ENCODE results near the gene OBSCN.

Gene OBSCN

DNA sequence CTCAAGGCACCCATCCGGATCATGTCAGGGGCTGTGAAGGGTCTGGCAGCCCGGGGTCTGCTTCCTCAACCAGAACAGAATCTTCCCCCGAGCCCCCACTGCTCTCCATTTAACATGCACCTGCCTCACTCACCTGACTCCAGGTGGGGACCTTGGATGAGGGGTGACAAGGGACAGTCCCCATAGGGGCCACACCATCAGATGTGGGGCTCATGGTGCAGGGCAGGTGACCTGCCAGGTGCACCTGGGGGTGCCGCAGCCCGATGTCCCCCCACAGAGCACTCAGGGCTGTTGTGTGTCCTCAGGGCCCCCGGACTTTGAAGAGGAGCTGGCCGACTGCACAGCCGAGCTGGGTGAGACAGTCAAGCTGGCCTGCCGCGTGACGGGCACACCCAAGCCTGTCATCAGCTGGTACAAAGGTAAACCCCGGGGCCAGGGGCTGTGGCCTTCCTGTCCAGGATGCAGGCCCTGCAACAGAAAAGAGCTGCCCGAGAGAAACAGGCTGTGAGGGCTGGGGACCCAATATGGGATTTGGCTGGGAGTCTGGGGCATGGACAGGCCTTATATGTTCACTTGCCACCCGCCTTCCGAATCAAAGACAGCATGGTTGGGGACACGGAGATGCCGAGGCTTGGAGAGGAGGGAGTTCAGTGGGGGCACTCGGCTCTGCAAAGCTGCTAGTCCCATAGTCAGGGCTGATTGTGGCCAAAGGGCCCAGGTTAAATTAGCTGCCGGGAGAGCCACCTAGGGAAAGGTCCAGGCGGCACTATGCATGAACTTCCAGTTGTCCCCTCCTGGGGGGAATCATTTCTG lies 134.2 kb downstream of the OBSCN start:
- no peak for DNase-seq (ENCODE audit: low read depth in 2 of 2)

DNA sequence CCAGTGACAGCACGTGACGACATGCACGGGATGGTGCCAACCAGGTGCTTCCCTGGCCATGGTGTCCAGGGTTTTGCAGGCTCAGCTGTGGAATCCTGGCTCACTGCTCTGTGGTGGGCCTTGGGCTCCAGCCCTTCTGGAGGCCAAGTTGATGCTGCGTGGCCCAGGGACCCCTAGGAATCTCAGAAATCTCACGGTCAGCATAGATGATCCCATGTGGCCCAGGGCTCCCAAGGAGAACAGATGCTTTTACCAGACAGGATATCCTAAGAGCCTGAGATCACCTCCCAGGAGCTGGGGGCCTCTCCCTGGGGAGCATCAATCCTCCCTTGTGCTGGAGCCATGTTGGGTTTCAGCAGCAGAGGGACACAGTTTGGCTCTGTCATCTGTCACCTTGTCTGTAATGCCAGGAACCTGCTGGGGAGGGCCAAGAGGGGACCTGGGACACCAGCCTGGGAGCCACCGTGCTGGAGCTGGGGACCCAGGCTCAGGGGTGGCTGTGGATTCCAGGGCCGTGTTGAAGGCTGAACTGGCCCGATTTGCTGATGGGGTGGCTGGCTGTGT lies 134.9 kb downstream of the OBSCN start:
- no peak for DNase-seq (ENCODE audit: low read depth in 2 of 2)

DNA sequence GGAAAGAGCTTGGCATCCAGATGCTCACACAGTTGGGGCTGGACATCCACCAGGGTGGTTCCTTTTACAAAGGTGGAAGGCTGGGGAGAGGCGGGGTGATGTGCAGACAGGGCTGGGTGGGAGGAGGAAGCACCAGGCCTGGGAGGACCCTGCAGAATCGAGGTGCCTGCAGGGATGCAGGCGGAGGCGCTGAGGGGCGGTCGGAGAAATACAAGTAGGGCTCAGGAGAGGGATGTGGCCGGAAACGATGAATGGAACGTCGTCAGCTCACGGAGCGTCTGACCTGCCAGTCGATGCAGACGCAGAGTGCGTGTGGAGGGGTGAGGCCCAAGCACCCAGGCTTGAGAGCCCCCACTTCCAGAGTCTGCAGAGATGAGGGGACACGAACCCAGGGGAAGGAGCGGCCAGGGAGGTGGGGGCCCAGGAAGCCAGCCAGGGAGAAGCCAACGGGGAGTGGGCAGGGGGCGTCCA lies 135.4 kb downstream of the OBSCN start:
- DNase-seq (ENCODE audit: low read depth in 2 of 2) = no peak

DNA sequence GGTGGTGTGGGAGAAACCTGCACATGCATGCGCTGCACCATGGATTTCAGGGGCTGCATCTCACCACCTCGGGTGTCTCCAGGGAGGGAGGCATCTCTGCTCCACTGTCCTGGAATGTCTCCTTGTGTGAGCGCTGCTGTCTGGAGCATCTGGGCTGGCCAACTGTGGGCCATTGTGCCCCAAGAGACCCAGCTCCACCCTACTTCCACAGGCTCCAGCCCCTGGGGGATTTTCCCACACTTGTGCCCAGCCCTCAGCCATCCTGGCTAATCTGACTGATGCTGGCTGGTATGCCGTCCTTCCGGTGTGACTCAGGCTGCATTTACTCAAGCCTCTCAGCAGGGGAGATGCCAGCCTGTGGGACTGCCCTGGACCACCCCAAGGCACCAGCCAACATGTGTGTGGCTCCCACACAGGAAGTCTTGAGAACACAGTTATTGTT lies 136.8 kb downstream of the OBSCN start:
- no peak for DNase-seq (ENCODE audit: low read depth in 2 of 2)

DNA sequence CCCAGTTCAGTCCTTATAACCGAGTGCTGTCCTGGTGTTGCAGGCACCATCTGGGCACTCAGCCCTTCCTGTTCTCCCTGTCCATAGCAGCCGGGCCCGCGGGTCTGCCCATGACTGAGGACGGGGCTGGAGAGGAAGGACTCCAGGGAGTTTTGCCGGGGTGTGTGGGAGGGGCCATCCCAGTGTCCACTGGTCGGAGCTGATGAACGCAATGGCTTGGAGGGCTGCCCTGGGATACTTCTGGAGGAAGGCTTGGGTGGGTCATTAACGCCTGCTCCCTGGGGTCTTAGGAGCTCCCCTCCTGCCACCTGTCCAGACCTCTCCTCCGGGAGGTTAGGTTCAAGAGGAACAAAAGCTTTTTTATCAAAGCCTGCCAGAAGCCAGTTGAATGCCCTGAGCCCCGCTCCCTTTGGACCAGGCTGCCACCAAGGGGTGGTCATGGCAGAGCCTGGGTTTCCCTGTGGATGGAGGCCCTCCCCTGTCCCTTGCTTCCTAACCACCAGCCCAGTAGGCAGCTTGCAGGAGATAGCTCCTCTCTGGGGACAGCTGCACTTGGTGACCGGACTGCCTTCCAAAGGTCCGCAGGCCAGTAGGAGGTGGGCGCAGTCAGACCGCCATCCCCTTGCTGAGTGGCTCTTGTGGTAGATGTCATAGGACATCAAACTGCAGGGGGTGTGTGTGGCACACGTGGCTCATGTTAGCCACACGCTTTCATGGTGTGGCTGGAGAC lies 137.5 kb downstream of the OBSCN start:
- no peak for DNase-seq (ENCODE audit: low read depth in 2 of 2)

DNA sequence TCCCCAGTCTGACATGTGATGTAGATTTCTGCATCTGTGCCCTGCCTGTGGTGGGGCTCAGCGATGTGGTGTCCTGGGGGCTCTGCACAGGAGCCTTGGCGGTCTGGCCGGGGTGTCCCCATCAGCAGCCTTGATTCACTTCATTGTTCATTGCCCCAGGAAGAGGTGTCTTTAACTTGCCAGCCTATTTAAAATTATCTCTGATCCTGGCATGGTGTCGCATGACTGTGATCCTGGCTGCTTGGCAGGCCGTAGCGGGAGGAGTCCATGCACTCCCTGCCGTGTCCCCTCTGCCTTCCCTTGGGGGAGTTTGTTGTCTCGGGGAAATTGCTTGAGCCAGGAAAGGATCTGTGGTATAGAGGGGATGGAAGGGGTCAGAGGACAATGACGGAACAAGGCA lies 138.9 kb downstream of the OBSCN start:
- DNase-seq (ENCODE audit: low read depth in 2 of 2) = no peak

DNA sequence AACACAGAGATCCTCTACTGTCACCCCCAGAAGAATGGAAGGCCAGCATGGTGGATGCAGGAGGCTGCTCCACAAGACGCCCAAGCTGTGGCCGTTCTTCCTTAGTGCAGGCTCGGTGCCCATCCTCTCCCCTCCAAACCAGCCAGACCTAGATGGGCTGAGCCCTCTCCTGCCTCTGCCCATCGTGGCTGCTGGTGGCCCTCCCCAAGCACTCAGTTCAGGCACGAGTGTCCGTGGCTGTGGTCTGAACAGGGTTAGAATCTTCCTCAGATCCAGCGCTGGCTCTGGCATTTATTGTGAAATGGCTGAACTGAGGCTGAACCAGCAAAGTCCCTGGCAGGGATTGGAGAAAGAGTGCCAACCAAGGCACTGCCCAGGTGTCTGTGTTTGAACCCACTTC lies 139.3 kb downstream of the OBSCN start:
- no peak for DNase-seq (ENCODE audit: low read depth in 2 of 2)

DNA sequence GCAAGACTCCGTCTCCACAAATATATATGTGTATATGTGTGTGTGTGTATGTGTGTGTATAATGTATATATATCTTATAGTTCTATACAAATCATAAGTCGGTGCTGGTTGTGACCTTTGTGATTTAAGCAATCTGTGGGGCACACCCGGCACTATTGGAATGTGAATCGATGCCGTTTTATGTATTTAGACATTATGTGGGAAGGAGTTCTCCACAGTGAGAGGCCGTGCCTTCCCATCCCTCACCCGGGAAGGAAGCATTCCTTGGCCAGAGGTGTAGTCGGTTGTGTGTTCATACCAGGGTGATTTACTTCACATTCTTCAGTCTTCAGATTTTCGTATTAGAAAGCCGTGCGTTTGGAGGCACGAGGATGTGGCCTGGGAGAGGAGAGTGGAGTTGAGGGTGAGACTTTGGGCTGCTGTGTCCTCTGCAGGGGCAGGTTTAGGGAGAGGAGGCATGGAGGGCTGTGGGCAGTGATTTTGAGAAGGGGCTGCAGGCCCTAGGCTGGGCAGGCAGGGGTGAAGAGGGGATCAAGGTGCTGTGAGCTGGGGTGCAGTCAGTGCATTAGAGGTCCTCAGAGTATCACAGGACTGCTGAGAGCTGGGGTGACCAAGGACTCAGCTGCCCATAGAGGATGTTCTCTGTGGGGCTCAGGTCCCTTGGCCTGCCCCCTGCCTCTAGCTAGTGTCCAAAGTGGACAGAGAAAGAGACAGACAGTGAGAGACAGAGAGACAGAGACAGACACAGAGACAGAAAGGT lies 141.0 kb downstream of the OBSCN start:
- DNase-seq (ENCODE audit: low read depth in 2 of 2) = no peak

DNA sequence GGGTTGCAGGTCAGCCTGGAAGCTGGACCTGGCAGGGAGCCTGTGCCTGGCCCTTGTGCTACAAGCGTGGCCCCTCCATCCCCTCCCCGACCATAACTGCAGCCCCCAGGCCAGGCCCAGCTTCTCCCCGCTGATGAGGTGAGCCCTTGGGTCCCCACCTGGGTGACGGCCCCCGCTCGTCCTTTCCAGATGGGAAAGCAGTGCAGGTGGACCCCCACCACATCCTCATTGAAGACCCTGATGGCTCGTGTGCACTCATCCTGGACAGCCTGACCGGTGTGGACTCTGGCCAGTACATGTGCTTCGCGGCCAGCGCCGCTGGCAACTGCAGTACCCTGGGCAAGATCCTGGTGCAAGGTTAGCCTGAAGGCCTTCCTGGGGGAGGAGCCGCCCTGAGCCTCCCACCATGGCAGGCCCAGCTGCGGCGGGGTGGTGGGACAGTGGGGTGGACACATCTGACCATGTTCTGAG lies 141.9 kb downstream of the OBSCN start:
- DNase-seq (ENCODE audit: low read depth in 2 of 2) = no peak

DNA sequence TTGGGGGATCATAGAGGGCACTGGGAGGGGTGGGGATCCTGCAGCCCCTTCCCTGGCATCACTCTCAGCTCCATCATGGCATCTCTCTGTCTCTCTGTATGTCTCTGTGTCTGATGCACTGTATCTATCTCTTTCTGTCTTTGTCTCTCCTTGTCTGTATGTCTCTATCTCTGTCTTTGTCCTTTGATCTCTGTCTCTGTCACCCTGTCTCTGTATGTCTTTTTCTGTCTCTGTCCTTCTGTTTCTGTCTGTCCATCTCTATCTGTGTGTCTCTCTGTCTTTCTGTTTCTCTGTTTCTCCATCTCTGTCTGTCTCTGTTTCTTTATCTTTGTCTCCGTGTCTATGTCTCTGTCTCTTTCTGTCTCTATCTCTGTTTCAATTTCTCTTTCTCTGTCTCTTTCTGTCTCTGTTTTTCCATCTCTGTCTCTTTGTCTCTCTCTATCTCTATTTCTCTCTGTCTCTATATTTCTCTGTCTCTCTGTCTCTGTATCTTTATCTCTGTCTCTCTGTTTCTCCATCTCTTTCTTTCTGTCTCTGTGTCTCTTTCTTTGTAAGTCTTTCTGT lies 142.4 kb downstream of the OBSCN start:
- DNase-seq (ENCODE audit: low read depth in 2 of 2) = no peak

DNA sequence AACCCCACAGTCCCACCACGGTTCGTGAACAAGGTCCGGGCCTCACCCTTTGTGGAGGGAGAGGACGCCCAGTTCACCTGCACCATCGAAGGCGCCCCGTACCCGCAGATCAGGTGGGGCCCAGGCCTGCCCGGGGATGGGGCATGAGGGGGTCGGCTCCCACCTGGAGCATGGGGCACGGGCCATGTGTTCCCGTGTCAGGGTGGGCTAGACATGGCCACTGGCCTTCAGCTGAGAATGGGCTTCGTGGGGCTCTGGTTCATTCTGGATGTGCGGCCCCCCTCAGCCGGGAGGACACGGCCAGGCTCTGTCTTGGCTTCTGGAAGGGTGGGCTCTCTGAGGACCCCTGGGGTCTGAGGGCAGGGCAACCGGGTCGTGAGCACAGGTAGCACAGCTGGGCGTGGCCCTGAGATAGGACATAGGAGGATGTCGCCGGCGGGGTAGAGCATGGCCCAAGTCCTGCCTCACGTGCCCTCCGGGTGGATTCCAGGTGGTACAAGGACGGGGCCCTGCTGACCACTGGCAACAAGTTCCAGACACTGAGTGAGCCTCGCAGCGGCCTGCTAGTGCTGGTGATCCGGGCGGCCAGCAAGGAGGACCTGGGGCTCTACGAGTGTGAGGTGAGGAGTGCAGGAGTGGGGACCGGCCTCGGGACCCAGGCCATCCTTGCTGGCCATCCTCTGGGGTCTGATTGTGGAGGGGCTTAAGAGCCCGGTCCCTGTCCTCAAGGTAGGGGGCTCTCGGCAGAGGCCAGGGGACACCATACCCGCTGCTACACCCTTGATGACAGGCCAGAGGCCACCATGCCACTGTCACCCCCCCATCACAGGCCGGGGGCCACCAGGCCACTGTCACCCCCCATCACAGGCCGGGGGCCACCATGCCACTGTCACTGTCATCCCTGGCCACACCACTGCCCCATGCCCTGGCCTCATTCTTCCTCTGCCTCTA lies 143.3 kb downstream of the OBSCN start:
- no peak for DNase-seq (ENCODE audit: low read depth in 2 of 2)

DNA sequence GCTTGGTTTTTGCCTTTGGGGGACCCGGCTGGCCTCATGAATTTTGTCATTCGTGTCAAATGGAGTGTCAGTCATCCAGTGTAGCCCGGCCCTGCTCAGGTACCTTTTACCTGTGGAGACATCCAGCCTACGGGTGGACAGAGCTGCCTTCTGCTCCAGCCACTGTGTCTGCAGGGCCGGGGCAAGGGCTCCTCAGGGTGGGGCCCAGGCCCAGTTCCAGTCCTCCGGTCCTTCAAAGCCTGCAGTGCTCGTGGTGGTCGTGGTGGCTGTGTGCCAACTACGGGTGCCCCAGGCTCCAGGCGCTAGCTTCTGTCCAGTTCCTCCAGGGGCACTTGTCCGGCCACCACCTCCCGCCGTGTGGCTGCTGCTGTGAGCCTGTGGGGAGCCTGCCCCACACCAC lies 144.0 kb downstream of the OBSCN start:
- no peak for DNase-seq (ENCODE audit: low read depth in 2 of 2)

DNA sequence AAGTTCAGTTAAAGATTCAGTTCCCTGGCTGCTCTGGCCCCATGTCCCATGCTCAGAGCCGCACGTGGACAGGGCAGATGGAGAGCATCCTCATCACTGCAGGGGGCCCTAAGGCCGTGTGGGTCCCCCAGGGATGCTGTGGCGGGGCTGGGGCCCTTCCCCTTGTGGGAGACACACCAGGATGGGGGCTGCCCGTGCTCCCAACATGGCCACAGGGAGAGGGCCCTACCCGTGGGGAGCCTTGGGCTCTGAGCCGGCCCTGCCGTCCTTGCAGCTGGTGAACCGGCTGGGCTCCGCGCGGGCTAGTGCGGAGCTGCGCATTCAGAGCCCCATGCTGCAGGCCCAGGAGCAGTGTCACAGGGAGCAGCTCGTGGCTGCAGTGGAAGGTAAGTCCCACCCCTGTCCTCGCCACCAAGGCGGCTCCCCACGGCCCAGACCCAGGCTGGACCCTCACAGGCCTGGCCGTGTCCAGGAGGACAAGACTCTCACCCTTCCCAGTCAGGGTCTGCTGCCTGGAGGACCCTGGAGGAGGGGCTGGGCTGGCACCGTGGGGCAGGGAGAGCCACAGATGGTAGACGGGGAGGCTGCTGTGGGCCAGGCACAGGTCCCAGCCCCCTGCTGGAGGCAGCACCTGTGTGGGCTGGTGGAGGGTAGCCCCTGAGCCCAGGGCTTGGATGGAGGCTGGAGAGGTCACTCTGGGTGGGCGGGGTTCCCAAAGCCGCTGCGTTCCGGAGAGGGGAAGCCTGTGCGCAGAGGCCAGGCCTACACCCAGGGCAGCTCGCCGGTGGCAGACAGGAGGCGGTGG lies 145.0 kb downstream of the OBSCN start:
- no peak for DNase-seq (ENCODE audit: low read depth in 2 of 2)

DNA sequence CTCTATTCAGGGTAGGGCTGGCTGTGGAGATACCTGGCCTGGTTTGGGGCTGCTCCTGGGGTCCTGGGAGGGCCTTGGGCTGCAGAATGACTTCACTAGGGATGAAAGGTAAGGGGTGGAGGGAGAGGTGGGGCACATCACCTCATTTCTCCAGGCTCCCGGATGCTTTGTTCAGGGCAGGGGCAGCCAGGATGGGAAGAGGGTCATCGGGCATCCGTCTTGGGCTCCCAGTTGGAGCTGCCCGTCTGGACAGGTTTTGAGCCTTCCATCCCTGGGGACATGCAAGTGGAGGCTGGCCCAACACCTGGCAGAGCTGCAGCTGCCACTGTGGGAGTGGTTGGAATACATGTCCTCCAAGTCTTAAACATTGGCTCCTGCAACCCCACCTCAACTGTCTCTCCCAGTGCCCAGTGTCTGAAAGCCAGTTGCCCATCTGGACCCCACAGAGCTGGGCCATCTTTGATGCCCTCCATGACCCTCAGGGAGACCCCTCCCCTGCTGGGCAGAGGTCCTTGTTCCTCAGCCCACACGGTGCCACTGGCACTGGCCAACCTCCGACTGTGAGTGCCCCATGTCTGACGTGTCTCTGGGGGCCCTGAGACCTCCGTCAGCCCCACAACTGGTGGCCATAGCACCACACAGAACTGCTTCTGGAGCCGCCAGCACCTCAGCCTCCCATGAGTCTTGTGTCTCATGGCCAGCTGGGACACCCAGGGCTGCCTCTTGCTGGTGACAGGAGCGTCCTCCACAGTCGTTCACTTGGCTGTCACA lies 145.9 kb downstream of the OBSCN start:
- DNase-seq (ENCODE audit: low read depth in 2 of 2) = no peak

DNA sequence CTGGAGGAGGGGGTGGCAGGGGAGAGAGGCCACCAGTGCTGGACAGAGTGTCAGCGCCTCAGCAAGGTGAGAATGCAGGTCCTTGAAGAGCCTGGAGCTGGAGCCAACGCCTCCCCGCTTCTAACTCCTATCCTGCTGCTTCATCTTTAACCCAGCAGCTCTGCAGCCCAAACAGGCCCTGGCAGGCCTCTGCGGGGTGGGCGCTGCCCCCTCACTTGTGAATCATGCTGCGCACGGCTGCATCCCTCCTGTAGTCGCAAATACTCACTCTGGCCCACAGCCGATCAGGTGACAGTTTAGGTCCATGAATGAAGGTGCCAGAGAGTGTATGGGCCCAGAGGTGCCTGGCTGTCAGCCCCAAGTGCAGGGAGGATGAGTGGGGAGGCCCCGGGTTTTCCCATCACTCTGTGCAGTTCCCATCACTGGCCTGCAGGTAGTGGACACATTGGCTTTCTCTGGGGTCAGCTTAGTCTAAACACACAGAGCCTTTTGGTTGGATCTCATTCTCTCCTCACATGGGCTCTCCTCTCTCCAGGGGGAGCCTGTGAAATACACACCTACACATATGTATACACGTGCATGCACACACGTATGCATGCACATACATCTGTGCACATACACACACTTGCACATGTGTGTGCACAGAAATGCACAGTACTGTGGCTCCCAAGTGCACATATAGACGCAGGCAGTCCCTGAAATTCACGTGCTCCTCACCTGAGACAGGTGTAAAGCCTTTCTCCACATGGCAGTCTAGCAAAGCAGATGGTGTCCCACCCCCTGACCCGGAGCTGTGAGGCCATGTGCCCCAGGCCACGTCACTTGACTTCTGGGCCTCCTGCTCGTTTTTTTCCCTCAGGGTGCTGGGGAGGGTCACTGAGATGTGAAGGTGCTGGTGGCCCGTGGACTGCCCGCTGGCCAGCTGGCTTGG lies 146.8 kb downstream of the OBSCN start:
- no peak for DNase-seq (ENCODE audit: low read depth in 2 of 2)

DNA sequence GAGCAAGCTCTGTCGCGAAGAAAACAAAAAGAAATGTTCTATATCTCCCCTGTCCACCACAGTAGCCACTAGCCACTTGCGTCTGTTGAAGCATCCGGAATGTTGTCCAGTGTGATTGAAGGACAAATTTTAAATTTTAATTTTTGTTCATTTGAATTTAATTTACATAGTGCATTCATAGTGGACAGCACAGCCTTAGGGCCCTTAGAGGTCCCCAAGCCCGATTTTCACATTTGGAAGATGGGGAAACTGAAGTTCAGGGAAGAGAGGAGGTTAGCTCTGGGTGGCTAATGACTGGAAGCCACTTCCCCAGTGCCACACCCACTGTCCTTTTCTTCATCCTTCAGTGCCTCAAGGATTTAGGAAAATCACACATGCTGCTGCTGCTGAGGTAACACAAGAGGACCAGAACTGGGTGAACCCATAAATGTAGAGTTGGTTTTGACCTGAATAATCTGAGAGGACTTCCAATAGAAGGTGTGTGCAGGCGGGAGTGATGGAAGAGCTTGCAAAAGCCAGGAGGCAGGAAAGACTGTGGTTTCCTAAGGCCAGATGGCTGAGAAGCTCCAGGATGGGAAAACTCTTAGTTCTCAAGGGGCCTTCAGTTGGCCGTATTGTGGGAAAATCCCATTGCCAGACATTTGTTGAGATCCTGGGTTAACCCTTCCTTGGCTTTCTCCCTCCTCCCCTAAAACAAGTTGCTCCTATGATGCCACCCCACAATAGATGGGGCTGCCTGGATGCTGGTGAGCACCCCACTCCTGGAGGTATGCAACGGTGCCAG lies 149.2 kb downstream of the OBSCN start:
- no peak for DNase-seq (ENCODE audit: low read depth in 2 of 2)

Data from stimulated activated CD8-positive, alpha-beta memory T cell treated with anti-CD3 and anti-CD28 coated beads, Interleukin-2, amount 100 ng/mL, for 1 hour (primary cell).